Activated T-cell treated with anti-CD3 and anti-CD28 coated beads, Interleukin-2, amount 50 U/mL, for 1 hour (primary cell): ENCODE data around the gene PDZRN4.

Experiments used
- DNase-seq: peaks from one replicate; pipeline ENCODE4 v3.0.0-alpha.2; 2020

PDZRN4 gene

GRCh38 chr12:41365653-41366171, 177.6 kb downstream of the PDZRN4 start:
- no peak for DNase-seq

GRCh38 chr12:41367726-41368405, 179.7 kb downstream of the PDZRN4 start:
- DNase-seq = no peak

- no peak for DNase-seq
Observed at GRCh38 chr12:41380878-41381277, 192.8 kb downstream of the PDZRN4 start.

- DNase-seq = no peak
Observed at GRCh38 chr12:41402801-41403200, 214.7 kb downstream of the PDZRN4 start.

- no peak for DNase-seq
Observed at GRCh38 chr12:41407232-41407799, 219.2 kb downstream of the PDZRN4 start.

GRCh38 chr12:41409628-41410027, 221.5 kb downstream of the PDZRN4 start:
- DNase-seq = no peak

- no peak for DNase-seq
Observed at GRCh38 chr12:41418586-41418985, 230.5 kb downstream of the PDZRN4 start.

- no peak for DNase-seq
Observed at GRCh38 chr12:41419131-41419893, 231.2 kb downstream of the PDZRN4 start.

- DNase-seq = no peak
Observed at GRCh38 chr12:41424651-41425050, 236.5 kb downstream of the PDZRN4 start.

GRCh38 chr12:41433460-41433859, 245.3 kb downstream of the PDZRN4 start:
- no peak for DNase-seq

GRCh38 chr12:41436076-41436475, 248.0 kb downstream of the PDZRN4 start:
- no peak for DNase-seq

- DNase-seq = no peak
Observed at GRCh38 chr12:41437563-41437962, 249.4 kb downstream of the PDZRN4 start.

GRCh38 chr12:41438854-41439541, 250.9 kb downstream of the PDZRN4 start:
- DNase-seq = no peak

GRCh38 chr12:41439801-41440200, 251.7 kb downstream of the PDZRN4 start:
- DNase-seq = no peak

- DNase-seq = no peak
Observed at GRCh38 chr12:41441180-41441579, 253.1 kb downstream of the PDZRN4 start.

GRCh38 chr12:41442896-41443295, 254.8 kb downstream of the PDZRN4 start:
- no peak for DNase-seq

GRCh38 chr12:41443690-41444089, 255.6 kb downstream of the PDZRN4 start:
- DNase-seq = no peak

GRCh38 chr12:41452838-41453407, 264.8 kb downstream of the PDZRN4 start:
- DNase-seq = no peak

- DNase-seq = no peak
Observed at GRCh38 chr12:41453409-41453808, 265.3 kb downstream of the PDZRN4 start.

- no peak for DNase-seq
Observed at GRCh38 chr12:41459111-41459905, 271.2 kb downstream of the PDZRN4 start.

- DNase-seq = no peak
Observed at GRCh38 chr12:41459906-41460214, 271.7 kb downstream of the PDZRN4 start.

- no peak for DNase-seq
Observed at GRCh38 chr12:41460906-41461305, 272.8 kb downstream of the PDZRN4 start.
